NCI-H146 treated with DMSO at 0.1 percent for 48 hours (cell line): ENCODE data around the gene CHST15.

Experiments
- DNase-seq: peaks from one replicate; lab custom pipeline; 2025; ENCODE audit not compliant: unreplicated experiment; lab: John Stamatoyannopoulos, UW

Gene CHST15

GRCh38 chr10:124014416-124015154 is 78.8 kb downstream of the CHST15 start:
- DNase-seq = no peak

GRCh38 chr10:124013916-124014315 is 79.5 kb downstream of the CHST15 start:
- DNase-seq = no peak

DNA sequence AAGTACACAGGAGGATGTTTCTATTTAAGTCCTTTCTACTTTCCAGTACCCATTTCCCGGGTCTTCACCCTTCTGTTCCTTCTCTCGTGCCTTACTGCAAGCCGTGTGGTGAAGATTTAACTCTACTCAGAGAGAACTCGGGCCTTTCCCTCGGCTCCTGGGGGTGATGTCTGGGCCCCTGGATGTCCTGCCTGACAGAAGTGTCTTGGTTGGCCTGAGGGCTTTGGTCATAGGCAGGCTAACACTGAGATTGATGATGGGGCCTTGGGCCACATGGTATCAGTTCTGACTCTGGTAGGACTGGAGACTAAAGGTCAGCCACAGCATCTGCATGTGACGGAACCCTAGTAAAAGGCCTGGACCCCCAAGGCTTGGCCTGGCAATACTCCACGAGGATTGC is 80.4 kb downstream of the CHST15 start:
- no peak for DNase-seq

DNA sequence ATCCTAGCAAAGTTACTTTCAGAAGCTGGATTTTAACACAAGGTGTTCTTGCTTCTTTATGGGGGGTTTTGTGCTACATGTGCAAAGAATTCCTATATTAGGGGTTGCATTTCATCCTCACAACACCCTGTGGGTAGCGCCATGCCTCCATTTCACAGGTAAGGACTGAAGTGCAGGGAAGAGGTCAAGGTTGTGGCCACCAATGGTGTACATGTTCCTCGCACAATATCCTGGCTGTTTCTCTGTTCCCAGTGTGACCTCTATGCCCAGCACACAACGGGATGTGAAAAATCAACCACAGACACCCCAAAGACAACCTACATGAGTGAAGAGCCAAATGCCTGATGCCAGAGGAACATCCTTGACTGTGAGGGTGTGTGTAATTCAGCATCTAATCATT is 80.8 kb downstream of the CHST15 start:
- no peak for DNase-seq

DNA sequence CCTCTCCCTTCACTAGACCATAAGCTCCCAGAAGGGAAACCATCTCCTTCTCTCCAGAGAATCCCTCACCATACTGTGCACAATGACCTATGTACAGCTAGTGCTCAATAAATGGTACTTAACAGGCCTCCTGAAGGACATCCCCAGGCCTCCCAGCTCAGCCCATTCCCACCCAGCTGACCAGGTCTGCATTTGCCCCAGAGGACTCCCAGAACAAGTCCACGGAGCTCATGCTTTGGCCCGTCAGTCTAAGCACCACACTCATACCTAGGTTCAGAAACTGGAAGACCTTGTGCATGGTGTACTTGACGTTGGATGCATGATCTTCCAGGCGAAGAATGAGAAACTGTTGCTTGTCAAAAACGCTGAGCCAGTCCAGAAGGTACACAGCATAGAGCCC is 81.3 kb downstream of the CHST15 start:
- DNase-seq = no peak

DNA sequence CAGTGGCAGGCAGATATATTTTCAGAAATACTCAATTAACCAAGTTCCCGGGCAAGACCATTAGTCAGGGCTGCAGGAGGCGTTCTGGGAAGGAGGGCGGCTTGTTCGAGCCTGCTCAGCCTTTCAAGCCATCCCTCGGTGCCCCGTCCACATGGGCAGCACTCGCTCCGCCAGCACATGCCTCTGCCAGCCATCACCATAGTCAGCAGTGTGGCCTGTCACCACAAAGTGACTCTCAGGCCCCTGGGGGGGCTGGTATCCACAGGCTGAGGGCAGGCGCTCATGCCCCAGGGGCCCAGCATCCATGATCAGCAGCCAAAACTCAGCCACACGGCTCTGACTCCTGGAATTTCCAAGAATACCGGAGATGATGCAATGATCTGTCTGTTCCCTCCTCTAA is 81.9 kb downstream of the CHST15 start:
- no peak for DNase-seq

GRCh38 chr10:124010563-124011131 is 82.8 kb downstream of the CHST15 start:
- no peak for DNase-seq

GRCh38 chr10:124010024-124010423 is 83.4 kb downstream of the CHST15 start:
- DNase-seq = no peak

DNA sequence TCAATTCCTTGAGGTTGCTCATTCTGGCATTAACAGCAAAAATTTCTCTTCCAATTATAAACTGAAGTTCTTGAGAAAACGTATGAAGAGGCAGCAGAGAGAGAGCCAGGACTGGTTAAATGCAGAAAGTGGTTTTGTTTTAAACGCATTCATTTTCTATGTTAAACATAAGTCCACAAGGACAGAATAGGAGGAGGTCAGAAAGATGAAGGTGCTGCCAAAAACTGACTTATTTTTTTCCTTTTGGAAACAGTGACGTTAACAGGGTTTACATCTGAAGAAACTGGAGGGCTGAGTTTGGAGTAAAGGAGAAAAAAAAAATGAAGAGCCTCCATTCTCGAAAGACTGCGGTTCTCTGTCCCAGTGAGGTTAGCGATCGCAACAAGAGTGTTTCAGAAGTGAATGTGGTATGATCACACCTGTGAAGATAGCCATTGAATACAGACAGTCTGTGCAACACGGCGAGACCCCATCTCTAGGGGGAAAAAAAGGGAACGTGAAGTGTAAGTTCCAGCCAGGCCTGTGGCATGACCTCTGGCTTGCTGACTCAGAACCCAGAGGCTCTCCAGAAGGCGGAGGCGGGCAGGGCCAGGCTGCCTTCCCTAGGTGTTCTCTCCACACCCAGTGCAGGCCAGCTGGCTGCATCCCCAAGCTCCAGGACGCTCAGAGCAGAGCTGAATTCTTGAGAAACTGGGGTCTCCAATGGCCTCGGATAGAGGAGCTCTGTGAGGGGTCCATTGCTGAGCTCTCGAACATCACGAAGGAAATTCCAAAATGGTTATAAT is 84.0 kb downstream of the CHST15 start:
- DNase-seq = no peak

DNA sequence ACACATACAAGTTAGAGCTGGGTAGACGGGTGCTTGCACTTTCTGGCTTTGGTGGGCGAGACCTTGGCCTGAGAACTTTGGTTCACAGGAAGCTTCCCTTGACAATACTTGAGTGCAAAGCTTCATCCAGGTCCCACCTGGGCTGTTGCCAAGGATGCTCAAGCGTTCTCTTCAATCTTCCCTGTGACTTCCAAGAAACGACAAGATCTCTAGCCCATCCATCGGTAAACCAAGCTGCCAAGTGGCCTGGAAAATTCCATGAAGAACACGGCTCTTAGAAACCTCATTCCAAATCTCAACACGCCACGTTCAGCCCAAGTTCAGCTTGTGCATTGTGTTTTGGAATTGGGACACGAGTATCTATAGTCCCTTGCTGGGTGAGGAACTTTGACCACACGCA is 84.7 kb downstream of the CHST15 start:
- DNase-seq = no peak

GRCh38 chr10:124008187-124008586 is 85.2 kb downstream of the CHST15 start:
- no peak for DNase-seq

DNA sequence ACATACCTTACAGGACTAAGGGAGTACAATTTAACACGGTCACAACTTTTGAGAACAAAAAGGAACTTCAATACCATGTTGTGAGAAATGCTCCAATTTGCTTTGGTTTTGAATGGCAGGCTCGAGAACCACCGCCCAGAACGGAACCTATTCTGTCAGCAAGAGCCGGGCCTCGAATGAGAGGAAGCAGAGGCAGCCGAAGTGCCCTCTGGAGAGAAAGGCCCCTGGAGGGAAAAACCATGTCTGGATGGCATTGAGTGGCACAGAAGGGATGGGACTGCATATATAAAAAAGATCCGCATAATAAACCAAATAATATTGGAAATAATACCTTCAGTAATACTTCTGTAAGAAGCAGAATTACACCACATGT is 85.6 kb downstream of the CHST15 start:
- DNase-seq = no peak

- no peak for DNase-seq
These were observed 86.2 kb downstream of the CHST15 start for GRCh38 chr10:124007102-124007772.

DNA sequence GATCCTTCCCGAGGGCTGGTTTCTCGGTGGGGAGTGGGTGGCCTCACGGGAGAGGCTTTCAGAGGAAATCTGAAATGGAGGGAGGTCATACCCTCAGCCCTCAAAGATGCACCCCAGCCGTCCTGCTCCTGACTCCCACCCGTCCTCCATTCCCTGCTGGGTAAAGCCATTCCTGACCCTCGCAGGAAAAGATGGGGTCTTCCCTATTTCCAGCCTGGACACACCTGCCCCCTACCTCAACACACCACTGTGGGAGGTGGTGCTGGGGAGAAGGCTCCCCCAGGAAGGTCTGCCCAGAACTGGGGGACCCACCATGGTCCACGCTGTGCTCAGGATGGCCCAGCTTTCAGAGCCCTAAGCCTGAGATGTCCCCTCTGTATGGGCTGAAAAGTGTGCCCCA is 86.9 kb downstream of the CHST15 start:
- DNase-seq = no peak

DNA sequence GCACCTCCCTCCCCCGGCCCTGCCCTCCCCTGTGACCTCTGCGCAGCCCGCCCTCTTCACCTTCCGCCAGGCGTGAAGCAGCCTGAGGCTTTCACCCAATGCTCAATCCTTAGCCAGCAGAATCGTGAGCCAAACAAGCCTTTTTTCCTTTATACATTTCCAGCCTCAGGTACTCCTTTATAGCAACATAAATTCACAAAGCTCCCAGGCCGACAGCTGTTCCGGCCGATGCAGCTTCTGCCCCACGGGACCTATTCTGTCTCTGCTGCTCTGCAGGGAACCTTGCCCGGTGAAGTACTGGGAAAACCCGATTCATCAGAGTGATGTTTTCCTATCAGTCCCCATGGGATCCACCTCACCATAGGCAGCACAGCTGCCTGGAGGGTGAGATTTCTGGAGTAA is 87.4 kb downstream of the CHST15 start:
- no peak for DNase-seq

DNA sequence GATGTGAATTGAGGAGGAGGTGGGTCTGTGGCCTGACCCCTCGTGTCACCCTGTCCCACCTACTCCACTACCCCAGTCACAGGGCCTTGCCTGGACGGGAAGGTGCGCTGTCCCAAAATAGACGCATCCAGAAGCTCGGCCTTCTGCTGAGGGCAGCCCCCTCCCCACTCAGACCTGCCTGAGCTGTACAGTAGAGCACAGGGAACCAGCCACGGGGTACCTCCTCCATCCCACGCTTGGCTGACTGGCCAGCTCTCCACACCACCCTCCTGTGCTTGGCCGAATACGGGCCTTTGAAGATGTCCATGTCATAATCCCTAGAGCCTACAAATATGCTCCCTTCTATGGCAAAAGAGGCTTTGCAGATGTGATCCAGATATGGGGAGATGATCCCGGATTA is 88.3 kb downstream of the CHST15 start:
- no peak for DNase-seq

- no peak for DNase-seq
These were observed 88.8 kb downstream of the CHST15 start for GRCh38 chr10:124004663-124005004.

DNA sequence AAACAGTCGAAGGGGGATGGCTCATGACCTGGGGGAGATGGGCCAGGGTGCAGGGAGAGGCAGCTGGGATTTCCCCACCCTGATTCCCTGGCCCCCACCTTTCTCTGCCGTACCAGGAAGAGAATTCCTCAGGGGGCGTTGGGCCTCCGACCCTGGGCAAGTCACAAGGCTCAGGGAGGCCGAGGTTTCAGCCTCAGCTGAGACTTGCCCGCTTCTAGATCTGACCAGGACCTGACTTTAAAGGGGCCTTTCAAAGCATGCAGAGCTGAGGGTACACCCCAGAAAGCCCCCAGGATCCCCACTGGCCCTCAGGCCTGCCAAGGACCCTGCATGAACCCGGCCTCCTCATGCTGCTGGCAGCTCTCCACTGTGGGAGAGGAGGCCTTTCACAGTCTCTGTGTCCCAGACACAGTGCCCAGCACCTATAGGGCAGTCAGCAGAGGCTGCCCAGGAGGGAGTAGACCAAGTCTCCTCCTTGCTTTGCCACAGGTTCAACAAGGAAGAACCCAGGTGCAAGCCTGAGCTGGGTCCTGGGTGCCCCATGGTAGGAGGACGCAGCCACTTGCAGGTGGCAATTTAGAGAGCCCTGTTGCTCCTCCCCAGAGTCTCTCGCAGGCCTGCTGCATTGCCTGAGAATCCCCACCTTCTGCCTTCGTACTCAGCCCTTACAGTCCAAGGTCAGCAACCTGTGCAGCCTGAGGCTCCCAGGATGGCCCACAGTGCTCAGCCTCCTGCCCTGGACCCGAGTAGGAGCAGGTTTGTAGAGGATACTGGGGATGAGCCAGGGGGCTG is 89.3 kb downstream of the CHST15 start:
- DNase-seq = no peak

GRCh38 chr10:124003481-124003870 is 89.9 kb downstream of the CHST15 start:
- DNase-seq = no peak

DNA sequence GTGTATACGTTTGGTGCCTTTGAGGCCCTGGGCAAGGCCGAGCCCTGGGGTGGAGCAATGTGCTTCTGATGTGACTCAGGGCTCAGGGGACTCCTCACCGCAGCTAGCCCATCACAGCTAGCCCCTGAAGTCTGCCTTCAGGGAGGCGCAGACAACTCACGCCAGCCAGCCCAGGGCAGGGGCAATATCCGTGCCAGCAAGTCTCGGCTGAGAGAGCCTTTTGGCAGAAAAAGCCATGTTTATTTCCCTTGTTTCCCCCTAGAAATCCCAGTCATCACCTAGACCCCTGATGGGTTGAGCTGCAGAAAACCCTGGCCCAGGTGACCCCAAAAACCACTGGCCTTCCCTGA is 90.4 kb downstream of the CHST15 start:
- DNase-seq = no peak

DNA sequence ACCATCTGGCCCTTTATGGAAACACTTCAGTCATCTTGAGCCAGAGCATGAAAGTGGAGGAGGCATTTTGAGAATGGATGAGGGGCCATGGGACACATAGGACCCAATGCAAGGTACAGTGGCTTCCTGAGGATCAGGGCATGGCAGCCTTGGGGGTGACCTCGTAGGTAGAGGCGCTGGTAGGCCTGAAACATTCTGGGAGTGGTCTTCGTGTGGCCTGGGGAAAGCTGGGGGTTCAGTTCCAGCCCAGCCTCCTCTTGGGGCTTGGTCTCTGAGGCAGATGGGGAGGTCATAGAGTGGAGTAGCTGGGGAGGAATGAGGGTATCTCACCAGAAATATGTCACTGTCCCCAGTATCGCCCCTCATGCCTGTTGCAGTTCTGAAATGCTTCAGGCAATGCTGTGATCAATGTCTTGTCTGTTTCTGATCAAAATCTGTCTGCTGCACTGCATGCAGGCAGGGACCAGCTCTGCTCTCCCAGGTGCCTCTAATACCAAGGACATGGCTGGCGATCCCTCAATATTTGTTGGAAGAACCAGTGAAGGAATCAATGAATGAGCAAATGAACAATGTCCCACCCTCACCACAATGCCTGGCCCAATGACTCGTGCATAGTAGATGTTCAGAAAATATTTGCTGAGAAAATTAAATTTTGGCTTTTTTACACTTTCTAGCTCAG is 90.9 kb downstream of the CHST15 start:
- no peak for DNase-seq
